Measurements from ENCODE around the gene CHRND. TPM values are rescaled to one million over a fixed set of nuclear protein-coding genes. Genes with fewer than 3 reads are reported as not detected.

CHRND gene
- total and polyA plus RNA-seq, 4 donors: not detected

DNA sequence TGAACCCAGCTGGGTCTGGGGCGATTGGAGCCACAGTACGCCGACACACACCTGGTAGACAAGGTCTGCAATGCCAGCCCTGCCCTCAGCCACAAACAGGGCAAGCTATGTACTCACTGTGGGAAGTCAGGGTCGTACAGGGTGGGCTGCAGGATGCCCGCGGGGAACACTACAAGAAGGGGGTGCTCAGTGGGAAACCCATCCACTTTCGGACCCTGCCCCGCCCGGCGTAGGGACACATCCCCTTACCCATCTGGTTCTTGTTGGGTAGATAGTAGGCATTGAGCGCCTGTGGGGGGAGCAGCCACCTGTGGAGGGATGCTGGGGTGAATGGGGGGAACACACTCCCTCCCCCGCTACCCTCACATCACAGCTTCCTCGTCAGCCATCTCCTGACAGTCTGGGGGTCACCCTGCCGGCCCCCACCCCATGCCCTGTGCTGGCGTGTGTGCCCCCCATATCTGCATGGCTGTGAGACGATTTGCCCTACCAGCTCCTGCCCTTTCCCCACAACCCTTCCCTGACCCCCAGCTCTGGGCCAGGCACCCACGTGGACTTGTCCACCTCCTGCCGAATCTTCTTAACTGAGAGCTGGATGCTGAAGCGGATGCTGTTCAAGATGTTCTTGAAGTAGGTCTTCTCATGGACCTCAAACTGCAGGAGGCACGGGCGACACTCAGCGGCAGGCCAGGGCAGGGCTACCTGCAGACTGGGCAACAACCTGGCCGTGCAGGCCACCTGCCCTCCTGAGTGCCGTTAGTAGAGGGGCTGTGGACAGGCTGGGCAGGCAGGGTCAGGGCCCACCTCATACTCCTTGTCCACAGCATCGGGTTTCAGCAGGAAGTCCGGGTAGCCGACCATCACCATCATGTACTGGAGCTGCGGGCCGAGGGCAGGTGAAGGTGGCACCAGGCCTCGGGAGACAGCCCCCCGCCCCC lies 43.4 kb upstream of the CHRND start:
- 93% methylated on average over 30 to 31 of the region's 31 CpGs for WGBS, 2 donors
- no peak for ATAC-seq (ENCODE audit: low FRiP score)
- no peaks in the 10 kb centered on the region for H3K36me3 ChIP-seq (ENCODE audit: control insufficient read depth in 1 of 2, insufficient read depth in 2 of 2, low read length in 1 of 2)
- no peak overlapping the region for H3K27ac ChIP-seq (ENCODE audit: low read depth in 1 of 2, low read length in 2 of 2)
- intact Hi-C loops (cut with DNase I): no loop called here
- no peaks in the 10 kb centered on the region for H3K27me3 ChIP-seq (ENCODE audit: control insufficient read depth in 1 of 2, insufficient read depth in 2 of 2, low read length in 1 of 2)
- no peaks in the 10 kb centered on the region for H3K9me3 ChIP-seq (ENCODE audit: control insufficient read depth, low read length)
- no peaks in the 10 kb centered on the region for H3K4me1 ChIP-seq (ENCODE audit: control insufficient read depth in 1 of 2, insufficient read depth in 2 of 2, low read length in 2 of 2)
- DNase-seq: peak in 1 of 2 donors; percentile 52
- no peak overlapping the region for H3K4me3 ChIP-seq (ENCODE audit: low read length in 2 of 2)

DNA sequence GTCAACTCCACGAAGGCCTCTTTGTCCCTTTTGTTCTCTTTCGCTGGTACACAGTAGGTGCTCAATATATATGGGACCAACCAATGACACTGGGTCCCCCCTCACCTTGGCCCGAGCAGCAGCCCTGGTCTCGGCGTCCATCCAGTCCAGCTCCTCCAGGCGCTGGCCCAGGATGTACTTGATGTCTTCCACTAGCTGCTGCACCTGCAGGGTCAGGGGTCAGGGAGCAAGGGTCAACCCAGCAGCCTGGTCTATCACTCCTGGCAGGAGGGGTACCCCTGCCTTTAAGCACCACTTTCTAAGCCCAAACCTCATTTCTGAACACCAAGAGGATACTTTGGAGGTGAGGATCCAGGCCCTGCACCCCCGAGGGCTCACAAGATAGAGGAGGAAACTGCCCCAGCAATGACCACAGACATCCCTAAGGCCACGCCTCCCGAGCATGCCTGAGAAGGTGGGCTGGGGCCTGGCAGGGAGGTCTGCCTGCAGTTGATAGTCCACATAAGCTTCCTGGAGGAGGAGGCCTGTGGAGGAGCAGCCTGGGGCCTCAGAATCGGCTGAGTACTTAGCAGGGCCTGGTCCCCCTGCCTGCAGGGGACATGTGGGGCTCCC lies 42.5 kb upstream of the CHRND start:
- Histone ChIP-seq H3K9me3 (ENCODE audit: control insufficient read depth, low read length) (no peaks in the 10 kb centered on the region), H3K4me3 (ENCODE audit: low read length in 2 of 2) (no peak overlapping the region), H3K27me3 (ENCODE audit: control insufficient read depth in 1 of 2, insufficient read depth in 2 of 2, low read length in 1 of 2) (no peaks in the 10 kb centered on the region), H3K4me1 (ENCODE audit: control insufficient read depth in 1 of 2, insufficient read depth in 2 of 2, low read length in 2 of 2) (no peaks in the 10 kb centered on the region), H3K27ac (ENCODE audit: low read depth in 1 of 2, low read length in 2 of 2) (no peak overlapping the region), H3K36me3 (ENCODE audit: control insufficient read depth in 1 of 2, insufficient read depth in 2 of 2, low read length in 1 of 2) (no peaks in the 10 kb centered on the region)
- no peak for ATAC-seq (ENCODE audit: low FRiP score)
- DNase-seq: peak; percentile 36 to 37
- 93% methylated on average over 10 of the region's 10 CpGs for WGBS, 2 donors
- intact Hi-C loops (cut with DNase I): no loop called here

DNA sequence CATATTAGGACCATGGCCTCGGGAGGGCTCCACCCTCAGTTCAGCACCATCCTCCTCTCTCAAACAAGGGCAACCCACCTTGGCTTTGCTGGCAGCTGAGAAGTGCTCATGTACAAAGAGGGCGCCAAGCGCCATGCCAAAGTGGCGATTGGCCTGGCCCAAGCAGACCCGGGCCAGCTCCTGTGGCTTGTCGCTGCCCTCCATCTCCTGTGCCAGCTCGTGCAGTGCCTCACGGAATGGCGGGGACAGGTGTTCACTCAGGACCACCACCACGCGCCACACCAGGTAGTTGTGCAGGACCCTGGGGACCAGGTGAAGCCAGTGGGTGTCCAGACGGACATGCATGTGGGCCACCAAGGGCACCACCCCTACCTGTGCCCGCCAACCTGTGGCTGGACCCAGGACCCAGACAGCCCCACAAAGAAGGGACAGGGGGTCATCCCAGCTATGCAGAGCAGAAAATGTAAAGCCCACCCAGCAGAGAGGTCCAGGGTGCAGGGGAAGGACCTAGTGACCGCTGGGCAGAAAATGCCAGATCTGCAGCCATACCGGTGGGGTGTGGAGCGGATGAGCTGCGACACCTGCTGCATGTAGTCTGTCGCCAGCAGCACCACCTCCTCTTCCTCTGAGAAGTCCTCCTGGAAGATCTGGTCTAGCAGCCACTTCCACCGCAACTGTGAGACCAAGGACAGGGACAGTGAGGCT lies 41.9 kb upstream of the CHRND start:
- no peaks in the 10 kb centered on the region for H3K27me3 ChIP-seq (ENCODE audit: control insufficient read depth in 1 of 2, insufficient read depth in 2 of 2, low read length in 1 of 2)
- no peaks in the 10 kb centered on the region for H3K9me3 ChIP-seq (ENCODE audit: control insufficient read depth, low read length)
- DNase-seq (peak in 1 of 2 donors; percentile 56), ATAC-seq (ENCODE audit: low FRiP score) (no peak)
- no peak overlapping the region for H3K27ac ChIP-seq (ENCODE audit: low read depth in 1 of 2, low read length in 2 of 2)
- no peaks in the 10 kb centered on the region for H3K4me1 ChIP-seq (ENCODE audit: control insufficient read depth in 1 of 2, insufficient read depth in 2 of 2, low read length in 2 of 2)
- H3K36me3 ChIP-seq (ENCODE audit: control insufficient read depth in 1 of 2, insufficient read depth in 2 of 2, low read length in 1 of 2): no peaks in the 10 kb centered on the region
- intact Hi-C loops (cut with DNase I): no loop called here
- WGBS, 2 donors: 91 to 92% methylated on average over 19 of the region's 19 CpGs
- H3K4me3 ChIP-seq (ENCODE audit: low read length in 2 of 2): no peak overlapping the region

DNA sequence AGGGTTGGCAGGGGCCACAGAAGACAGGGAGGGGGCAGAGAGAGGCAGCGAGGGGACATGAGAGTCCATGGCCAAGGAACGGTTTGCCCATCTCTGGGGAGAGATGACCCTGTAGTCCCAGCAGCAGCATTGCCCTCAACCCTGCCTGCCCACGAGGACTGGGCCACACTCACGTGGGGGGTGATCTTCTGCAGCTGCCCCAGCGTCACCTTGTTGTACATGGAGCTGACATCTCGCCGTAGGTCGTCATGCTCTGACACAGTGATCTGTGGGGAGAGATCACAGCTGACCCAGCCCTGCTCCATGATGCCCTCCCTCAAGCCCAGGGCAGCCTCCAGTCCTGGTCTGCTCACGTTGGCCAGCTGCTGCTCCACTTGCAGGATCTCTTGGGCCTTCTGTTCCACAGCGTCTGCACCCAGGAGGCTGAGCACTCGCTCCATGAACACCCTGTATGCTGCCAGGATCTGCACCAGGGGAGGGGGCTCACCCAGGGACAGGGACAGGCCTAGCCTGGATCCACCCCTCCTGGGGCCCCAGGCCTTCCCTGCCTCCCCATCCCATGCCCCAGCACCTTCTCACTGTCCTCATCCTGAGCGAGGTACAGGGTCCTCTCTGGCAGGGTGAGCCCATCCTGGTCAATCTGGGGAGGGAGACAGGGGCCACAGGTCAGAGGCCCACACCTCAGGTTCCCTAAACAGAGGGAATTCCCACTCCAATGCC lies 41.2 kb upstream of the CHRND start:
- 77 to 80% methylated on average over 11 to 12 of the region's 12 CpGs for WGBS, 2 donors
- Histone ChIP-seq H3K9me3 (ENCODE audit: control insufficient read depth, low read length) (no peaks in the 10 kb centered on the region), H3K4me3 (ENCODE audit: low read length in 2 of 2) (no peak overlapping the region), H3K36me3 (ENCODE audit: control insufficient read depth in 1 of 2, insufficient read depth in 2 of 2, low read length in 1 of 2) (no peaks in the 10 kb centered on the region), H3K4me1 (ENCODE audit: control insufficient read depth in 1 of 2, insufficient read depth in 2 of 2, low read length in 2 of 2) (no peaks in the 10 kb centered on the region), H3K27me3 (ENCODE audit: control insufficient read depth in 1 of 2, insufficient read depth in 2 of 2, low read length in 1 of 2) (no peaks in the 10 kb centered on the region), H3K27ac (ENCODE audit: low read depth in 1 of 2, low read length in 2 of 2) (no peak overlapping the region)
- ATAC-seq (ENCODE audit: low FRiP score) (no peak), DNase-seq (peak in 1 of 2 donors; percentile 62)
- intact Hi-C loops (cut with DNase I): no loop called here

DNA sequence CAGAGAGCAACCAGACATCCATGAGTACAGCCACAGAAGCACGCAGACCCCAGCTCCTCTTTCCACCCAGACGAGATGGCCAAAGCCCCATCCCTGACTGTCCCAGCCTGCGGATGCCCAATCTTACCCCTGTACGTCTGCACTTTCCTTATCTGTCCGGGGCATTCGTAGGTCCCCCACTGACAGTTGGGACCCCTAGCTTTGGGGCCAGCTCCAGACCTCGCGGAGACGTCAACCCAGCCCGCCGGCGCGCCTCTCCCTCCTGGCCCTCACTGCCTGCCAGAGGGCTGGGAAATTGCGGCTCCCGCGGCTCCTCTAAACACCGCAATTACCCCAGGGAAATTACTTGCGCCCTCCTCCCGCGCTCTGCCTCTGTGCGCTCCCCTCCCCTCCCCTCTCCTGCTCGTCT lies 40.6 kb upstream of the CHRND start:
- Histone ChIP-seq H3K27ac (ENCODE audit: low read depth in 1 of 2, low read length in 2 of 2) (no peak overlapping the region), H3K4me1 (ENCODE audit: control insufficient read depth in 1 of 2, insufficient read depth in 2 of 2, low read length in 2 of 2) (no peaks in the 10 kb centered on the region), H3K27me3 (ENCODE audit: control insufficient read depth in 1 of 2, insufficient read depth in 2 of 2, low read length in 1 of 2) (no peaks in the 10 kb centered on the region), H3K4me3 (ENCODE audit: low read length in 2 of 2) (no peak overlapping the region), H3K36me3 (ENCODE audit: control insufficient read depth in 1 of 2, insufficient read depth in 2 of 2, low read length in 1 of 2) (no peaks in the 10 kb centered on the region), H3K9me3 (ENCODE audit: control insufficient read depth, low read length) (no peaks in the 10 kb centered on the region)
- WGBS, 2 donors: 7 to 8% methylated on average over 19 to 22 of the region's 22 CpGs
- intact Hi-C loops (cut with DNase I): no loop called here
- DNase-seq (no peak), ATAC-seq (ENCODE audit: low FRiP score) (no peak)

DNA sequence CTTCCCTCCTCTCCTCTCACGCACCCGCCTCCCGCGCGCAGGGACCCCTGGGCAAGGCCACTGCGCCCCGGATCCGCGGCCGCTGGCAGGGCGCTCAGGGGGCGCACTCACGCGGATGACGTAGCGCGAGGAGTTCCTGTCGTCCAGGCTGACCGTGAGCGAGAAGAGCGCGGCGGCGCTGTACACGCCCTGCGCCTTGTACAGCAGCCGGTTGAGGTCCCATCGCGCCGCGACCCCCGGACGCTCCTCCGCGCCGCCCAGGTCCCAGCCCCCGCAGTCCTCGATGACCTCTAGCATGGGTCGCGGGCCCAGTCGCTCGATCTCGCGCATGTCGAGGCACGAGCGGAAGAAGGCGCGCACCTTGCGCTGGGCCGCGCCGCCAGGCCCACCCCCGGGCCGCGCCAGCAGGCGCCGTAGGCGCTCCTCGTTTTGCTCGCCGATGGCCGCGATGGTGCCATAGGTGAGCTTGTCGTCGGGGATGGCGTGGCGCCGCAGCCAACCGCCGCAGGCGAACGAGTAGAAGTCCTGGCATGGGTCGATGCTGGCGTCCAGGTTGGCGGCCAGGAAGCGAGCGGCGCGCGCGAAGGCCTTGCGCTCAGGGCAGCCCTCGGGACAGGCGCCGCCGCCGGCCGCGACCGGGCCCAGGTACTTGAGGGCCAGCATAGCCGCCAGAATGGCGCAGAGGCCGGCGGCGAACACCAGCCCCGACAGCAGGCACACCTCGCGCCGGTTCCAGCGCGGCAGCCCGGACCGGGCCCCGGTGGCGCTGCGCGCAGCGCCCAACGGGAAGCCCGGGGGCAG lies 40.0 kb upstream of the CHRND start:
- peak in 1 of 2 donors; percentile 72 for DNase-seq
- ATAC-seq (ENCODE audit: low FRiP score): no peak
- Histone ChIP-seq H3K4me3 (ENCODE audit: low read length in 2 of 2) (no peak overlapping the region), H3K27ac (ENCODE audit: low read depth in 1 of 2, low read length in 2 of 2) (no peak overlapping the region), H3K9me3 (ENCODE audit: control insufficient read depth, low read length) (no peaks in the 10 kb centered on the region), H3K27me3 (ENCODE audit: control insufficient read depth in 1 of 2, insufficient read depth in 2 of 2, low read length in 1 of 2) (no peaks in the 10 kb centered on the region), H3K36me3 (ENCODE audit: control insufficient read depth in 1 of 2, insufficient read depth in 2 of 2, low read length in 1 of 2) (no peaks in the 10 kb centered on the region), H3K4me1 (ENCODE audit: control insufficient read depth in 1 of 2, insufficient read depth in 2 of 2, low read length in 2 of 2) (no peaks in the 10 kb centered on the region)
- intact Hi-C loops (cut with DNase I): no loop called here
- 2% methylated on average over 109 to 111 of the region's 111 CpGs for WGBS, 2 donors

DNA sequence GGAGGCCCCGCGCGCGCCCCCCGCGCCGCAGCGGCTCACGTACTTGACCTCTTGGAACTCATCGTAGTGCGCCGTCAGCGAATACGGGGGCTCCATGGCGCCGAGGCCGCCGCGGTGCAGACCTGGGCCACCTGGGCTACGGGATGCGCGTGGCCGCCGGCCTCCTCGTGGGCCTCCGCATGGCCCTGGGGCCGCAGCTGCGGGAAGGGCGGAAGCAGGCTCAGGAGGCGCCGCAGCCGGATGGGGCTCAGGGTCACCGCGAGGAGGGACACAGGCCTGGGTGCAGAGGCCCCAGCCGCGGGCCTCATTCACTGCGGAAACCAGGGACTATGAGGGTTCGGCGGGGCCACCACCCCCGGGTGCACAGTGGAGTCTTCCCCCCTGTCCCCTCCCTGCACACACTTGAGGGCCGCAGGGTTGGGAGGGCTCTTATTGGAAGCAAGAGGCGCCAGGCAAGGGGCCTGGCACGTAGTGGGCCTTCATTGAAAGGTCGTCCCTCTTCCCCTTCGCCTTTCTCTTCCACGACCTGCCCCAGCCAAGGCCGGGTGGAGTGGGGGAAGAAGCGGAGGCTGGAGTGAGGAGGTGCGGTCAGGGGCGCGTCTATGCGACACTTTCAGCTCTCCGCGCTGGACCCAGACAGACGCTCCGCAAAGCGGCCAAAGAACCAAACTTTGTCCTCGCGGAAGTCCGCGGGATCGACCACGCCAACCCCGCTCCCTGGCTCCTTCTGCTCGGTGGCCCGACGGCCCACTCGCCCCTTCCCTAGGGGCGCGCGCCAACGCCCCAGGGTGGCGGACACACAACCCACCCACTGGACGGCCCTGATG lies 39.2 kb upstream of the CHRND start:
- H3K36me3 ChIP-seq (ENCODE audit: control insufficient read depth in 1 of 2, insufficient read depth in 2 of 2, low read length in 1 of 2): no peaks in the 10 kb centered on the region
- no peak overlapping the region for H3K27ac ChIP-seq (ENCODE audit: low read depth in 1 of 2, low read length in 2 of 2)
- no peaks in the 10 kb centered on the region for H3K4me1 ChIP-seq (ENCODE audit: control insufficient read depth in 1 of 2, insufficient read depth in 2 of 2, low read length in 2 of 2)
- intact Hi-C loops (cut with DNase I): no loop called here
- no peaks in the 10 kb centered on the region for H3K27me3 ChIP-seq (ENCODE audit: control insufficient read depth in 1 of 2, insufficient read depth in 2 of 2, low read length in 1 of 2)
- no peak overlapping the region for H3K4me3 ChIP-seq (ENCODE audit: low read length in 2 of 2)
- no peak for ATAC-seq (ENCODE audit: low FRiP score)
- peak in 1 of 2 donors; percentile 54 for DNase-seq
- H3K9me3 ChIP-seq (ENCODE audit: control insufficient read depth, low read length): no peaks in the 10 kb centered on the region
- WGBS, 2 donors: 3% methylated on average over 71 to 74 of the region's 74 CpGs

Measured in aorta (tissue), 5 donors.